ENCODE results near the gene HOXD4. TPM values are rescaled to one million over a fixed set of nuclear protein-coding genes. Genes with fewer than 3 reads are reported as not detected.
A peak's percentile ranks its signal among the peaks of the same experiment; 100 is the strongest.

The HOXD4 gene
- total and polyA plus RNA-seq, 2 experiments from 2014 or later, result 1.4 to 2.5 TPM

DNA sequence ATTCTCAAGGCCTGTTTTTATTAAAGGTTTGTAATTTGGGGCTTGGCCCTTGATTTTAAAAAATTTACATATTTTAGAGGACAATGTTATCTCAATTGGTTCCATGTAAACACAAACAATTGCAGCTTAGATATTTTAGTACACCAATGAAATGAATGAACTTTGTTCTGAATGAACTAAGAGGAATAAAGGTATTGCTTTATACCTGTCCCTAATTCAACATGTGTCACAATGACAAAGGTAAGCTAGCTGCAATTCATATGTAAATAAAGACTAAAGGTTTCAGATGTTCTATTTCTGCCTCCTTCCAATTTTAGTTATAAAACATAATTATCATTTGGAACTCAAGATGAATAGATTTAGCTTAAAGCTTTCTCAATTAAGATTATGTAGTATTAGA lies 48.6 kb downstream of the HOXD4 start:
- DNase-seq, result no peak
- Histone ChIP-seq H3K36me3 (ENCODE audit: low read depth) (no peaks in the 10 kb centered on the region), H3K27ac (no peak overlapping the region), H2AFZ (no peak overlapping the region), H3K9ac (no peak overlapping the region), H3K27me3 (replicated peaks; ENCODE audit: insufficient read depth) (no peaks in the 10 kb centered on the region), H3K79me2 (ENCODE audit: insufficient read depth) (no peaks in the 10 kb centered on the region), H3K9me3 (ENCODE audit: low read depth) (no peaks in the 10 kb centered on the region), H3F3A (ENCODE audit: insufficient read depth) (no peaks in the 10 kb centered on the region), H3K4me1 (ENCODE audit: insufficient read depth) (no peaks in the 10 kb centered on the region), H3K9me2 (ENCODE audit: insufficient read depth) (no peaks in the 10 kb centered on the region), H3K4me3 (no peak overlapping the region), H4K20me1 (ENCODE audit: insufficient read depth) (no peaks in the 10 kb centered on the region), H3K4me2 (ENCODE audit: unreplicated experiment) (no peak overlapping the region)
- TF ChIP-seq EZH2 (IDR thresholded peaks at IDR 0.05; ENCODE audit: insufficient read depth, poor library complexity, severe bottlenecking), result no peak
- no peak for TF ChIP-seq EZH2phosphoT487 (IDR thresholded peaks at IDR 0.05; ENCODE audit: insufficient read depth, low read depth)
- in situ Hi-C loops (cut with MboI), result no loop called here

DNA sequence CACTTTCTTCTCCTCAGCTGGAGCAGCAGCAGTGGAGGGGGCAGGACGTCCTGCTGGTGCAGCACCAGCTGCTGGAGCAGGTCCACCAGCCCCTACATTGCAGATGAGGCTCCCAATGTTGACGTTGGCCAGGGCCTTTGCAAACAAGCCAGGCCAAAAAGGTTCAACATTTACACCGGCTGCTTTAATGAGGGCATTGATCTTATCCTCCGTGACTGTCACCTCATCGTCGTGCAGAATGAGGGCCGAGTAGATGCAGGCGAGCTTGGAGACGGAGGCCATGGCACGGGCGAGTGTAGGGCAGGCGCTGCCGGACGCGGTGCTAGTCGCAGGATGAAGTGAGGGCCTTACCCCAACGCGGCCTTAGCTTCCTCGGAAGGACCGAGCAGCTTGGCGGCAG lies 49.6 kb downstream of the HOXD4 start:
- H4K20me1 ChIP-seq (ENCODE audit: insufficient read depth), result no peaks in the 10 kb centered on the region
- no peaks in the 10 kb centered on the region for H3K36me3 ChIP-seq (ENCODE audit: low read depth)
- whole genome bisulfite sequencing, 2 experiments (ENCODE audit: low coverage in 1 of 2, low lambda C conversion rate in 2 of 2, missing lambda C conversion rate in 2 of 2), result 78 to 86% methylated on average over 21 of the region's 21 CpGs
- no peaks in the 10 kb centered on the region for H3K9me3 ChIP-seq (ENCODE audit: low read depth)
- TF ChIP-seq EZH2 (IDR thresholded peaks at IDR 0.05; ENCODE audit: insufficient read depth, poor library complexity, severe bottlenecking) (no peak), EZH2phosphoT487 (IDR thresholded peaks at IDR 0.05; ENCODE audit: insufficient read depth, low read depth) (no peak)
- no peaks in the 10 kb centered on the region for H3K79me2 ChIP-seq (ENCODE audit: insufficient read depth)
- no peaks in the 10 kb centered on the region for H3K9me2 ChIP-seq (ENCODE audit: insufficient read depth)
- no peak overlapping the region for H3K4me2 ChIP-seq (ENCODE audit: unreplicated experiment)
- no peaks in the 10 kb centered on the region for H3F3A ChIP-seq (ENCODE audit: insufficient read depth)
- no peak overlapping the region for H3K27ac ChIP-seq
- no peak overlapping the region for H2AFZ ChIP-seq
- in situ Hi-C loops (cut with MboI), result no loop called here
- no peaks in the 10 kb centered on the region for H3K4me1 ChIP-seq (ENCODE audit: insufficient read depth)
- no peak overlapping the region for H3K4me3 ChIP-seq
- no peaks in the 10 kb centered on the region for H3K27me3 ChIP-seq (replicated peaks; ENCODE audit: insufficient read depth)
- no peak overlapping the region for H3K9ac ChIP-seq
- DNase-seq, result no peak

DNA sequence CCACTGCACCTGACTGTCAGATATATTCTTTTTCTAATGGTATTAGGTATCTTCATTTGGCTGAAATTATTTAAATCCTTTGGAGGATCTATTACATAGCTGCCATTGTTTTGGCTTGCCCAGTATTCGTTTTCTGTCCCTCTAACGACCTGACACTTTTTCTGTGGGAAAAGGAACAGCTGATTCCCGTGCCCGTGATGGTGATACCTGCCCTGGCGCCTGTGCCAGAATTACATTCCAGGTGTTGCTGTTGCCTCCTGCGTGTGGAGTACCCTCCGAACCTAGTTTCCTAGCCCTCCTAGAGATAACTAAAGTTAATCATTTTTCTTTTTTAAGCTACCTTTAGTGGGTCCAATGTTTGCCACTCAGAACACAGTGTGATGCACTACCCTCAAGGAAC lies 51.1 kb downstream of the HOXD4 start:
- Histone ChIP-seq H2AFZ (no peak overlapping the region), H3K27me3 (replicated peaks; ENCODE audit: insufficient read depth) (no peaks in the 10 kb centered on the region), H4K20me1 (ENCODE audit: insufficient read depth) (no peaks in the 10 kb centered on the region), H3K9ac (no peak overlapping the region), H3K4me3 (no peak overlapping the region), H3K9me3 (ENCODE audit: low read depth) (no peaks in the 10 kb centered on the region), H3K4me2 (ENCODE audit: unreplicated experiment) (no peak overlapping the region), H3K4me1 (ENCODE audit: insufficient read depth) (no peaks in the 10 kb centered on the region), H3F3A (ENCODE audit: insufficient read depth) (no peaks in the 10 kb centered on the region), H3K27ac (no peak overlapping the region), H3K79me2 (ENCODE audit: insufficient read depth) (no peaks in the 10 kb centered on the region), H3K36me3 (ENCODE audit: low read depth) (no peaks in the 10 kb centered on the region), H3K9me2 (ENCODE audit: insufficient read depth) (no peaks in the 10 kb centered on the region)
- DNase-seq, result no peak
- 75 to 78% methylated on average over 7 of the region's 7 CpGs for WGBS, 2 experiments (ENCODE audit: low coverage in 1 of 2, low lambda C conversion rate in 2 of 2, missing lambda C conversion rate in 2 of 2)
- TF ChIP-seq EZH2phosphoT487 (IDR thresholded peaks at IDR 0.05; ENCODE audit: insufficient read depth, low read depth), result no peak
- TF ChIP-seq EZH2 (IDR thresholded peaks at IDR 0.05; ENCODE audit: insufficient read depth, poor library complexity, severe bottlenecking), result no peak
- in situ Hi-C loops (cut with MboI), result no loop called here

MicroRNA genes within 50 kb of the gene (microRNA counts, 767-probe panel; counts per million panel counts)
- 5,066 counts per million, percentile 89 among the panel's probes with 10 or more counts for microRNA hsa-miR-10b-5p

Small RNA genes lying within 50 kb of the gene (microRNA-seq; reads per million reads assigned to microRNA genes)
- gene MIR10B (ENCODE audit: borderline number of aligned reads), result 11,588 reads per million, percentile 96 among the genes with 10 or more reads in this experiment

Small RNA genes lying within 50 kb of the gene (small RNA-seq; reads per million reads assigned to genes)
- 3,686 reads per million, percentile 100 among the genes with 10 or more reads in this experiment for gene MIR10B (ENCODE audit: low read depth, low replicate concordance)

Other genes starting within 250 kb of the HOXD4 start
- gene LNPK, start 149.3 kb upstream of the HOXD4 start, total RNA-seq (2014; rRNA removed; shearing (Covaris generic)), result 68.3 and 73.1 TPM in 2 replicates
- gene LNPK, start 149.3 kb upstream of the HOXD4 start, polyA plus RNA-seq (2016; fragmentation: Nextera tagmentation; extraction: Ambion mirVana), result 66.1 and 67.1 TPM in 2 replicates
- not detected in 2 replicates for gene EVX2, start 67.6 kb upstream of the HOXD4 start, total RNA-seq (2014; rRNA removed; shearing (Covaris generic))
- gene EVX2, start 67.6 kb upstream of the HOXD4 start, polyA plus RNA-seq (2016; fragmentation: Nextera tagmentation; extraction: Ambion mirVana), result not detected in 2 replicates
- gene HOXD13, start 58.8 kb upstream of the HOXD4 start, total RNA-seq (2014; rRNA removed; shearing (Covaris generic)), result 1.0 and 3.8 TPM in 2 replicates
- 1.9 and 2.4 TPM in 2 replicates for gene HOXD13, start 58.8 kb upstream of the HOXD4 start, polyA plus RNA-seq (2016; fragmentation: Nextera tagmentation; extraction: Ambion mirVana)
- 0.22 TPM in 1 of 2 replicates, not detected in the other for gene HOXD12, start 51.8 kb upstream of the HOXD4 start, total RNA-seq (2014; rRNA removed; shearing (Covaris generic))
- 0.14 and 0.19 TPM in 2 replicates for gene HOXD12, start 51.8 kb upstream of the HOXD4 start, polyA plus RNA-seq (2016; fragmentation: Nextera tagmentation; extraction: Ambion mirVana)
- gene HOXD11, start 44.3 kb upstream of the HOXD4 start, total RNA-seq (2014; rRNA removed; shearing (Covaris generic)), result 28.4 and 31.6 TPM in 2 replicates
- 27.7 and 30.0 TPM in 2 replicates for gene HOXD11, start 44.3 kb upstream of the HOXD4 start, polyA plus RNA-seq (2016; fragmentation: Nextera tagmentation; extraction: Ambion mirVana)
- gene HOXD10, start 34.8 kb upstream of the HOXD4 start, total RNA-seq (2014; rRNA removed; shearing (Covaris generic)), result 17.2 and 23.5 TPM in 2 replicates
- gene HOXD10, start 34.8 kb upstream of the HOXD4 start, polyA plus RNA-seq (2016; fragmentation: Nextera tagmentation; extraction: Ambion mirVana), result 10.9 and 16.0 TPM in 2 replicates
- 4.2 and 7.0 TPM in 2 replicates for gene HOXD9, start 28.8 kb upstream of the HOXD4 start, total RNA-seq (2014; rRNA removed; shearing (Covaris generic))
- 5.7 and 7.2 TPM in 2 replicates for gene HOXD9, start 28.8 kb upstream of the HOXD4 start, polyA plus RNA-seq (2016; fragmentation: Nextera tagmentation; extraction: Ambion mirVana)
- gene HOXD8, start 21.8 kb upstream of the HOXD4 start, total RNA-seq (2014; rRNA removed; shearing (Covaris generic)), result 23.4 and 27.8 TPM in 2 replicates
- 18.0 and 19.7 TPM in 2 replicates for gene HOXD8, start 21.8 kb upstream of the HOXD4 start, polyA plus RNA-seq (2016; fragmentation: Nextera tagmentation; extraction: Ambion mirVana)
- gene HOXD3, start 5.8 kb downstream of the HOXD4 start, total RNA-seq (2014; rRNA removed; shearing (Covaris generic)), result 3.2 and 5.2 TPM in 2 replicates
- gene HOXD3, start 5.8 kb downstream of the HOXD4 start, polyA plus RNA-seq (2016; fragmentation: Nextera tagmentation; extraction: Ambion mirVana), result 1.9 and 2.3 TPM in 2 replicates
- 0.13 and 0.43 TPM in 2 replicates for gene HOXD1, start 37.1 kb downstream of the HOXD4 start, total RNA-seq (2014; rRNA removed; shearing (Covaris generic))
- gene HOXD1, start 37.1 kb downstream of the HOXD4 start, polyA plus RNA-seq (2016; fragmentation: Nextera tagmentation; extraction: Ambion mirVana), result 1.5 and 2.2 TPM in 2 replicates
- 47.9 and 49.3 TPM in 2 replicates for gene MTX2, start 117.9 kb downstream of the HOXD4 start, total RNA-seq (2014; rRNA removed; shearing (Covaris generic))
- 60.6 and 61.8 TPM in 2 replicates for gene MTX2, start 117.9 kb downstream of the HOXD4 start, polyA plus RNA-seq (2016; fragmentation: Nextera tagmentation; extraction: Ambion mirVana)